Panc1 (cell line): ENCODE results near the gene KCND3. TPM values are rescaled to one million over a fixed set of nuclear protein-coding genes. Genes with fewer than 3 reads are reported as not detected.

Source experiments
- ATAC-seq: fragments of 200-7000 bp; cut with Tn5 transposase; 2 replicates; pipeline ENCODE4 v1.9.1; 2020; ENCODE audit warnings: mild to moderate bottlenecking, moderate library complexity
- Bru-seq: library from RNA; stranded (reverse); fragments of 400-500 nt; gene quantifications from one replicate; lab custom pipeline; 2021; lab: Mats Ljungman, UMichigan
- BruChase-seq, 2 experiments: library from RNA; stranded (reverse); fragments of 400-500 nt; gene quantifications; one replicate each; lab custom pipeline; 2021; lab: Mats Ljungman, UMichigan
- BruUV-seq: library from RNA; stranded (reverse); fragments of 400-500 nt; replicated peaks from 2 replicates; lab custom pipeline; 2021; lab: Mats Ljungman, UMichigan
- CTCF ChIA-PET: fragments of 300-600 bp; sonication (Branson Sonifier 250); formaldehyde crosslinking; loops from one replicate; lab custom pipeline; 2022; ENCODE audit warnings: antibody characterized with exemption; lab: Charles Lee
- POLR2A ChIA-PET: fragments of 300-600 bp; sonication (Branson Sonifier 250); formaldehyde crosslinking; loops from one replicate; lab custom pipeline; 2022; ENCODE audit warnings: antibody characterized with exemption; lab: Charles Lee
- DNase-seq: peaks from one replicate; pipeline ENCODE4 v3.0.0-alpha.2; 2010; ENCODE audit warnings: low read depth, low spot score
- H3K27ac ChIP-seq: 2 replicates; pipeline ENCODE4 v1.5.1; 2011; ENCODE audit warnings: mild to moderate bottlenecking, low read length, inconsistent platforms
- H3K27me3 ChIP-seq: fragments of 200-500 bp; sonication (Bioruptor generic); 2 replicates; pipeline ENCODE4 v1.6.0; 2014; ENCODE audit warnings: low read length, inconsistent platforms; ENCODE audit not compliant: control insufficient read depth, insufficient read depth
- H3K36me3 ChIP-seq: fragments of 200-500 bp; sonication (Bioruptor generic); 2 replicates; pipeline ENCODE4 v1.5.1; 2014; ENCODE audit warnings: inconsistent platforms, mild to moderate bottlenecking, low read length, moderate library complexity; ENCODE audit not compliant: control insufficient read depth, insufficient read depth
- H3K4me1 ChIP-seq: 2 replicates; pipeline ENCODE4 v1.5.1; 2011; ENCODE audit warnings: inconsistent platforms, mild to moderate bottlenecking, low read length, moderate library complexity; ENCODE audit not compliant: control insufficient read depth, insufficient read depth
- H3K4me3 ChIP-seq, 2 experiments: 2 replicates each; pipeline ENCODE4 v1.5.1; 2011 to 2012; ENCODE audit warnings: low read depth in 2 of 2, low read length in 2 of 2, mild to moderate bottlenecking in 2 of 2, inconsistent platforms in 1 of 2, moderate library complexity in 1 of 2
- H3K9me3 ChIP-seq: fragments of 200-500 bp; sonication (Bioruptor generic); 2 replicates; pipeline ENCODE4 v1.5.1; 2014; ENCODE audit warnings: low read depth, mild to moderate bottlenecking, inconsistent platforms, low read length, moderate library complexity; ENCODE audit not compliant: control insufficient read depth, insufficient read depth
- POLR2AphosphoS5 ChIP-seq: IDR thresholded peaks from 2 replicates; pipeline ENCODE4 v1.6.1; 2012; ENCODE audit warnings: mild to moderate bottlenecking, low read depth, low read length, moderate library complexity
- SIN3A ChIP-seq: IDR thresholded peaks from 2 replicates; pipeline ENCODE4 v1.6.1; 2012; ENCODE audit warnings: low read depth, mild to moderate bottlenecking, low read length, moderate library complexity, borderline replicate concordance; ENCODE audit not compliant: insufficient read depth
- TCF7L2 ChIP-seq: IDR thresholded peaks from 2 replicates; pipeline ENCODE4 v1.6.1; 2011; ENCODE audit warnings: mild to moderate bottlenecking, low read depth, low read length, inconsistent platforms
- in situ Hi-C: cut with HindIII; loops from 2 replicates; pipeline ENCODE4 v1.10.0; 2016; ENCODE audit warnings: low sequenced_read_pairs, low pct_unique_long_range_greater_than_20kb
- intact Hi-C: fragments of 100-400 bp; cut with micrococcal nuclease; formaldehyde crosslinking; loops from one replicate; pipeline ENCODE4 v1.10.0; 2022; ENCODE audit not compliant: unreplicated experiment
- long read RNA-seq: library from polyadenylated mRNA; unstranded; transcript quantifications from one replicate; pipeline ENCODE4 v2.0.0, GENCODE V29; 2021; ENCODE audit not compliant: unreplicated experiment
- polyA plus RNA-seq: library from polyadenylated mRNA; unstranded; fragments of >200 nt; gene quantifications from one replicate; pipeline ENCODE4 v1.2.1, GENCODE V29; 2012; ENCODE audit warnings: missing spikeins; ENCODE audit not compliant: insufficient read length
- total RNA-seq: library from RNA; stranded (reverse); gene quantifications from one replicate; pipeline ENCODE4 v1.2.1, GENCODE V29; 2021; ENCODE audit not compliant: unreplicated experiment
- TF ChIP-seq, protein P1 (sequence below): fragments of 450-650 bp; IDR thresholded peaks from 2 replicates; pipeline ENCODE4 v1.5.1; 2017; ENCODE audit warnings: mild to moderate bottlenecking
- TF ChIP-seq, protein P2 (sequence below), 2 experiments: IDR thresholded peaks; 2 replicates each; pipeline ENCODE4 v1.6.1; 2011 to 2012; ENCODE audit warnings: low read depth in 2 of 2, control low read depth in 1 of 2, low read length in 1 of 2, mild to moderate bottlenecking in 1 of 2, moderate library complexity in 1 of 2; ENCODE audit not compliant: insufficient read depth in 1 of 2

KCND3 gene
- not detected for total RNA-seq
- polyA plus RNA-seq = not detected
- percentile 4 among the genes with signal in this experiment for Bru-seq, nascent RNA
- BruChase-seq, experiment 1, labeled RNA remaining after a 2-hour chase = percentile 8 among the genes with signal in this experiment
- percentile 3 among the genes with signal in this experiment for BruChase-seq, experiment 2, labeled RNA remaining after a 6-hour chase
- long read RNA-seq = 0 reads

DNA sequence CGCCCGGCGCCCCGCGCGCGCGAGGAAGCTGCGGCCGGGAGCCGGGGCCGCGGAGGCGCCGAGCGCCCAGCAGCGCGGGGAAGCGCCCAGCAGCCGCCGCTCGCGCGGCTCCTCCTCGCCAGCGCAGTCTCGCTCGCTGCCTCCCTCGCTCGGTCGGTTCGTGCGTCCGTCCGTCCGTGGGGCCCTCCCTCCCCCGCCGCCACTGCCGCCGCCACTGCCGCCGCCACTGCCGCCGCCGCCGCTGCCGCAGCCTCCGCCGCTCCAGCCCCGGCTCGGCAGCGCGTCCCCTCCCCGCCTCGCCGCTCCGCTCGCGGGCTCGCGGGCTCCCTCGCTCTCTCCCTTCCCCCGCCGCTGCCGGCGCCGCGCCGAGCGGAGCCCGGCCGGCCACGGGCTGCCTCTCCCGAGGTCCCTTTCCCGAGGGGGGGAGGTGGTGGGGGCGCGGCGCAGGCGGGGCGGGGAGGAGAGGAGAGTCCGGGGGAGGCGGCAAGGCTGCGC, at the start of gene KCND3:
Gene KCND3 (minus strand): TSS at position 138 of the 495 bp plus-strand sequence.
- intact Hi-C loops (no loop called here), in situ Hi-C loops (no loop called here)
- TF ChIP-seq, protein P1, sequence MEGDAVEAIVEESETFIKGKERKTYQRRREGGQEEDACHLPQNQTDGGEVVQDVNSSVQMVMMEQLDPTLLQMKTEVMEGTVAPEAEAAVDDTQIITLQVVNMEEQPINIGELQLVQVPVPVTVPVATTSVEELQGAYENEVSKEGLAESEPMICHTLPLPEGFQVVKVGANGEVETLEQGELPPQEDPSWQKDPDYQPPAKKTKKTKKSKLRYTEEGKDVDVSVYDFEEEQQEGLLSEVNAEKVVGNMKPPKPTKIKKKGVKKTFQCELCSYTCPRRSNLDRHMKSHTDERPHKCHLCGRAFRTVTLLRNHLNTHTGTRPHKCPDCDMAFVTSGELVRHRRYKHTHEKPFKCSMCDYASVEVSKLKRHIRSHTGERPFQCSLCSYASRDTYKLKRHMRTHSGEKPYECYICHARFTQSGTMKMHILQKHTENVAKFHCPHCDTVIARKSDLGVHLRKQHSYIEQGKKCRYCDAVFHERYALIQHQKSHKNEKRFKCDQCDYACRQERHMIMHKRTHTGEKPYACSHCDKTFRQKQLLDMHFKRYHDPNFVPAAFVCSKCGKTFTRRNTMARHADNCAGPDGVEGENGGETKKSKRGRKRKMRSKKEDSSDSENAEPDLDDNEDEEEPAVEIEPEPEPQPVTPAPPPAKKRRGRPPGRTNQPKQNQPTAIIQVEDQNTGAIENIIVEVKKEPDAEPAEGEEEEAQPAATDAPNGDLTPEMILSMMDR = no peak
- TF ChIP-seq TCF7L2 (no peak), SIN3A (no peak), POLR2AphosphoS5 (no peak)
- TF ChIP-seq, protein P2, sequence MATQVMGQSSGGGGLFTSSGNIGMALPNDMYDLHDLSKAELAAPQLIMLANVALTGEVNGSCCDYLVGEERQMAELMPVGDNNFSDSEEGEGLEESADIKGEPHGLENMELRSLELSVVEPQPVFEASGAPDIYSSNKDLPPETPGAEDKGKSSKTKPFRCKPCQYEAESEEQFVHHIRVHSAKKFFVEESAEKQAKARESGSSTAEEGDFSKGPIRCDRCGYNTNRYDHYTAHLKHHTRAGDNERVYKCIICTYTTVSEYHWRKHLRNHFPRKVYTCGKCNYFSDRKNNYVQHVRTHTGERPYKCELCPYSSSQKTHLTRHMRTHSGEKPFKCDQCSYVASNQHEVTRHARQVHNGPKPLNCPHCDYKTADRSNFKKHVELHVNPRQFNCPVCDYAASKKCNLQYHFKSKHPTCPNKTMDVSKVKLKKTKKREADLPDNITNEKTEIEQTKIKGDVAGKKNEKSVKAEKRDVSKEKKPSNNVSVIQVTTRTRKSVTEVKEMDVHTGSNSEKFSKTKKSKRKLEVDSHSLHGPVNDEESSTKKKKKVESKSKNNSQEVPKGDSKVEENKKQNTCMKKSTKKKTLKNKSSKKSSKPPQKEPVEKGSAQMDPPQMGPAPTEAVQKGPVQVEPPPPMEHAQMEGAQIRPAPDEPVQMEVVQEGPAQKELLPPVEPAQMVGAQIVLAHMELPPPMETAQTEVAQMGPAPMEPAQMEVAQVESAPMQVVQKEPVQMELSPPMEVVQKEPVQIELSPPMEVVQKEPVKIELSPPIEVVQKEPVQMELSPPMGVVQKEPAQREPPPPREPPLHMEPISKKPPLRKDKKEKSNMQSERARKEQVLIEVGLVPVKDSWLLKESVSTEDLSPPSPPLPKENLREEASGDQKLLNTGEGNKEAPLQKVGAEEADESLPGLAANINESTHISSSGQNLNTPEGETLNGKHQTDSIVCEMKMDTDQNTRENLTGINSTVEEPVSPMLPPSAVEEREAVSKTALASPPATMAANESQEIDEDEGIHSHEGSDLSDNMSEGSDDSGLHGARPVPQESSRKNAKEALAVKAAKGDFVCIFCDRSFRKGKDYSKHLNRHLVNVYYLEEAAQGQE (IDR thresholded peaks at IDR 0.05; ENCODE audit: insufficient read depth in 1 of 2, low read depth in 2 of 2, low read length in 1 of 2) = no peak
- H3K36me3 ChIP-seq = no peaks in the 10 kb centered on the region
- H3K4me3 ChIP-seq = peak within 1 kb of the TSS; percentile 20 to 35
- CTCF ChIA-PET = interaction anchor here (0.6 kb wide), 1 partner anchor 10 kb away, joined by 5 read pairs; no protein-coding TSS in a partner anchor
- DNase-seq (no peak), ATAC-seq (peak; percentile 66)
- no peaks in the 10 kb centered on the region for H3K4me1 ChIP-seq
- H3K27me3 ChIP-seq = peaks cover 10% of the 10 kb centered on the region
- H3K9me3 ChIP-seq = no peaks in the 10 kb centered on the region
- H3K27ac ChIP-seq = no peak within 1 kb of the TSS
- BruUV-seq = no TSS peak
- POLR2A ChIA-PET = no interaction called here

DNA sequence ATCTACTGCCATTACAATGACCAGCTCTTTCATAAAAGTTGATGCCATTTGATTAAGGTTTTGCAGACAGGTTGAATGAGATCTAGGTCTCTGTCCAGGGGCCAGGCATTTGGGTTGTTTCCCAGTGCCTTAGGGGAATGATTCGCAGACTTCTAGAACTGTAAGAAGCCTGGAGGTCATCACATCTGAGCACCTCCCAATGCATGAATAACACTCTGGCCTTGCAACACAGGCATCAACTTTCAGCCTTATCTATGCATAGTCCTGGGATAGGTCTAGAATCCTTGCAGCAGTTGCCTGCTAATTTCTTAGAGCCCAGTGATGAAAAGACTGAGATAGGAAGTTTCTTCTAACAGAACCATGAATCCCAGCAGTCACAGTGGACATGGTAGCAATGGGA, 44.8 kb upstream of the KCND3 start:
- H3K27ac ChIP-seq = no peak overlapping the region
- H3K4me3 ChIP-seq = no peak overlapping the region
- peaks cover 2% of the 10 kb centered on the region; the same call in 1 of the 2 replicates for H3K27me3 ChIP-seq
- no peak for ATAC-seq
- no peaks in the 10 kb centered on the region for H3K36me3 ChIP-seq
- in situ Hi-C loops = no loop called here
- DNase-seq = no peak
- ChIA-PET CTCF (no interaction called here), POLR2A (no interaction called here)
- intact Hi-C loops = no loop called here
- H3K4me1 ChIP-seq = no peaks in the 10 kb centered on the region
- TF ChIP-seq SIN3A (no peak), TCF7L2 (no peak), POLR2AphosphoS5 (no peak)
- TF ChIP-seq, protein P1 = no peak
- TF ChIP-seq, protein P2 (IDR thresholded peaks at IDR 0.05; ENCODE audit: insufficient read depth in 1 of 2, low read depth in 2 of 2, low read length in 1 of 2) = no peak
- H3K9me3 ChIP-seq = no peaks in the 10 kb centered on the region
- no TSS peak for BruUV-seq
